Natural killer cell treated with Interleukin-12 subunit alpha and Interleukin-12 subunit beta and Interleukin-15 and Interleukin-18, amount 100 ng/mL, for 72 hours (primary cell): ENCODE results near the gene ARID5B. TPM values are rescaled to one million over a fixed set of nuclear protein-coding genes. Genes with fewer than 3 reads are reported as not detected.

Experiments
- ATAC-seq, 2 donors: fragments of 150-1000 bp; cut with Tn5 transposase in 1 of 2; sonication (Bioruptor Pico), chemical (Tn5 transposase) in 1 of 2; 2 replicates each; pipeline ENCODE4 v1.10.0; 2021
- DNase-seq: peaks from one replicate; pipeline ENCODE4 v3.0.0; 2022; ENCODE audit warnings: low spot score
- H3K27ac Mint-ChIP-seq, 2 donors: 1 replicate in 1 of 2; 2 replicates in 1 of 2; pipeline ENCODE4 v1.8.0; 2022; ENCODE audit warnings: mixed read lengths in 2 of 2, mild to moderate bottlenecking in 1 of 2, moderate library complexity in 1 of 2
- H3K27me3 Mint-ChIP-seq, 2 donors: 1 replicate in 1 of 2; 2 replicates in 1 of 2; pipeline ENCODE4 v1.8.0; 2022; ENCODE audit warnings: mixed read lengths in 2 of 2
- H3K36me3 Mint-ChIP-seq: one replicate; pipeline ENCODE4 v1.8.0; 2022; ENCODE audit warnings: mixed read lengths
- H3K4me1 Mint-ChIP-seq, 2 donors: 1 replicate in 1 of 2; 2 replicates in 1 of 2; pipeline ENCODE4 v1.8.0; 2022; ENCODE audit warnings: low read depth in 2 of 2, mixed read lengths in 2 of 2, mild to moderate bottlenecking in 1 of 2
- H3K4me3 Mint-ChIP-seq: one replicate; pipeline ENCODE4 v1.8.0; 2022; ENCODE audit warnings: mixed read lengths
- H3K9me3 Mint-ChIP-seq: 2 replicates; pipeline ENCODE4 v1.8.0; 2022; ENCODE audit warnings: mixed read lengths
- total RNA-seq, 2 donors: library from RNA; stranded (reverse); gene quantifications; one replicate each; pipeline ENCODE4 v1.2.3, GENCODE V29; 2022

The ARID5B gene
- total RNA-seq, 2 donors from 2014 or later = 46.1 to 51.7 TPM

GRCh38 chr10:62059217-62059920, 157.9 kb downstream of the ARID5B start:
- no peak overlapping the region for H3K4me3 Mint-ChIP-seq
- H3K4me1 Mint-ChIP-seq = peaks cover 60 to 72% of the 10 kb centered on the region in 2 donors
- no peaks in the 10 kb centered on the region for H3K27me3 Mint-ChIP-seq
- H3K27ac Mint-ChIP-seq = peak overlapping the region; percentile 19 to 92
- H3K9me3 Mint-ChIP-seq = no peaks in the 10 kb centered on the region
- no peak for ATAC-seq
- peaks cover 41% of the 10 kb centered on the region for H3K36me3 Mint-ChIP-seq
- no peak for DNase-seq

DNA sequence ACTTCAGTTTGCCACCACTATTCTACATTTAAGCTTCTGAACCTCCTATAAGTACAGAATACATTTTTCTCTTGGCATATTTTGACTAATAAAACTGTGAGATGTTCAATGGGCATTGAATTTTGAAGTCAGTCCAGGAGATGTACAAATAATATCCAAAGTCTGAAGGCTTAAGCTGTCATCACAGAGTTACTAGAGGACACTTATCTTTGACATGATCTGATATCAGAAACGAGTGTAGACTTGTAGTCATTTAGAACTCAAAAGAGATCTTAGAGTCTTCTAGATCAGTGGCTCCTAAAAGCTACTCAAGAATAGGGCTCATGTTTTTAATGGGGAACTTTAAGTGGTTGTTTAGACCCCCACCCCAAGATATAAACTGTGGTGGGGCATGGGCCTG, 160.5 kb downstream of the ARID5B start:
- no peaks in the 10 kb centered on the region for H3K27me3 Mint-ChIP-seq
- H3K4me1 Mint-ChIP-seq = peaks cover 39 to 59% of the 10 kb centered on the region in 2 donors
- H3K9me3 Mint-ChIP-seq = no peaks in the 10 kb centered on the region
- peaks cover 31% of the 10 kb centered on the region for H3K36me3 Mint-ChIP-seq
- peak overlapping the region; percentile 58 to 64 for H3K27ac Mint-ChIP-seq
- ATAC-seq (no peak), DNase-seq (no peak)
- no peak overlapping the region for H3K4me3 Mint-ChIP-seq

DNA sequence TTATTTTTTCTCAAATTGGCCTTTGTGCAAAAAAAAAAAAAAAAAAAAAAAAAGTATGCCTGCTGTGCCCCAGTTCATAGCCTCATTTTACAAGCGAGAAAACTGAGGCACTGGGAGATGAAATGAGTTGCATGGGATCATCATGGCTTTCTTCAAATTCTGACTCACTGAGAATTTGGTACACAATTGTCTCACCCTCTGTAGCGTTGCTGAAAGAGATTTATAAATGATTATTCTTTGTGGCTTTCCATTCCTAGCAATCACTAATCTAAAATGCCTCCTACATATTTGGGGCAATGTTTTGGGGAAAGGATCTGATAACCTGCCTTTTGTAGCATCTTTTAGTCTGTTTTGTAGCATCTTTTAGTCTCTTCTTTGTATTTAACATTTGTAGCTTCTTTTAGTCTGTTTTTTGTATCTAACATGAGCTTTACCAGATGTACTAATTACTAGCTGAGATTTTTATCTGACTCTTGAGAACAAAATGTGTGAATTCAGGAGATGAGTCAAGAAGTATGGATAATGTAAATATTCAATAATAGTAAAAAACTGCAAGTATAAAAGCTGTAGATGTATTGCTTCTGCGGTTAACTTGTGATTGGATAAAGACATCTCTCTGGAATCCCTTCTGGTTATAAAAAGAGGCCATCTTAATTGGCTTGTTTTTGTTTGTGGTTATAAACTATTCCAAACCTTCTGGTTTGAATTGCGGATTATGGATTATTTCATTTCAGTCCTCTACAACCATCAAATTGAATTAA, 161.4 kb downstream of the ARID5B start:
- ATAC-seq (peak in 1 of 2 donors; percentile 56), DNase-seq (no peak)
- H3K4me1 Mint-ChIP-seq = peaks cover 38 to 52% of the 10 kb centered on the region in 2 donors

DNA sequence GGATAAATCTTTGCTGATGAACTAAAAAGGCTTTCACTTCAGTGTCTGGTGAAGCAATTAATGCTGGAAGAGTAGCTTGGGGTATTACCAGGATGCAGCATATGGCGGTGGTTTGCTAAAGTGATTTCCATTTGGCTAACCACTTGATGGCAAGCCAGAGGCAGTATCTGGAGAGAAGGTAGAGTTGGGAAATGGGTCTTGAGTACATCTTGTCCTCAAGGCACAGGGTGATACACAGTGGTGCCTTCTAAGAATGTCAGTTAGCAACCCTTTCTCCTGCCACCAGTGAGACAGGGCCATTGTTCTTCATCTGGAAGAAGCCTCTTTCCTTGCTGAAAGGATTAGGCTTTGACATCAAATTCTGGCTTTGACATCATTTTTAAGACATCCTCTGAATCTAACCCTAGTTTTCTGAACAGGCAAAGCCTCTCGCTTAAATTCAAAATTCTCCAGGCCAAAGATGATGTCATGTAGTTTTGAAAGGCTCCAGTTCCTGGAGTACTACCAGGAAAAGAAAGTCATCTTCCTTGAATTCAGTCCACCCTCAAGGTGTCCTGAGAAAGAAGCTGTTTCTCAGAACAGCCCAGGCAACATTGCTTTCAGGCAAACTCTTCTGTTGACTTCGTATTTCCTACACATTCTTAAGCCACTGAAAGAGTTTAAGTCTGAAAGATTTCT, 162.4 kb downstream of the ARID5B start:
- peak overlapping the region; percentile 57 to 64 for H3K27ac Mint-ChIP-seq

More for the DNA sequence above, 161.4 kb downstream of the ARID5B start:
- Mint-ChIP-seq H3K27me3 (no peaks in the 10 kb centered on the region), H3K4me3 (peak overlapping the region; percentile 6), H3K9me3 (no peaks in the 10 kb centered on the region), H3K27ac (peak overlapping the region; percentile 57 to 64), H3K36me3 (peaks cover 23% of the 10 kb centered on the region)

DNA sequence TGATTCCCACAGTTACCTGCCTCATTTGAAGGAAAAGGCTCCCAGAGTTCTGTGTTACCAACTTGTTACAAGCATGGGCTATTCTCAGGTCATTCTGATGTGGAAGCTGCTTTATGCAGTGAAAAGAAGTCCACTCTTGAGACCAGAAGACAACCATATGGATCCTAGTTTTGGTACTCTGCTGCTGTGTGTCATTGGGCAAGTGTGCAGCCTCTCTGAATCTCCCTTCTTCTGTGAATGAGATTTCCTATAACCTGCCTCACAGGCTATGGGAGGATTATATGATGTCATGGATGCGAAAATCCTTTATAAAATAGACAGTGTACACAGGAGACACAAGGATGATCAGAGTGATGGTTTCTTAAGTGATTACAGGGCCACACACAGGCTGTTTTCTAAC, 166.1 kb downstream of the ARID5B start:
- Mint-ChIP-seq H3K27ac (peak overlapping the region in 1 of 2 donors; percentile 68), H3K4me1 (peaks cover 11 to 36% of the 10 kb centered on the region in 2 donors), H3K36me3 (peaks cover 28% of the 10 kb centered on the region), H3K4me3 (no peak overlapping the region), H3K27me3 (no peaks in the 10 kb centered on the region), H3K9me3 (peaks cover 2% of the 10 kb centered on the region)
- no peak for DNase-seq
- ATAC-seq = no peak

More for the DNA sequence above, 162.4 kb downstream of the ARID5B start:
- Mint-ChIP-seq H3K36me3 (peaks cover 23% of the 10 kb centered on the region), H3K27me3 (no peaks in the 10 kb centered on the region), H3K4me3 (peak overlapping the region; percentile 35), H3K9me3 (no peaks in the 10 kb centered on the region), H3K4me1 (peaks cover 33 to 47% of the 10 kb centered on the region in 2 donors)
- DNase-seq (no peak), ATAC-seq (peak; percentile 53 to 72)

- ATAC-seq (no peak), DNase-seq (no peak)
- Mint-ChIP-seq H3K36me3 (peaks cover 36% of the 10 kb centered on the region), H3K4me3 (no peak overlapping the region), H3K9me3 (peaks cover 2% of the 10 kb centered on the region), H3K27me3 (no peaks in the 10 kb centered on the region), H3K4me1 (peaks cover 11 to 35% of the 10 kb centered on the region in 2 donors), H3K27ac (no peak overlapping the region)
Observed at GRCh38 chr10:62068464-62068863, 167.0 kb downstream of the ARID5B start.

GRCh38 chr10:62069452-62070178, 168.1 kb downstream of the ARID5B start:
- Mint-ChIP-seq H3K36me3 (peaks cover 36% of the 10 kb centered on the region), H3K27ac (peak overlapping the region in 1 of 2 donors; percentile 65), H3K27me3 (no peaks in the 10 kb centered on the region), H3K4me1 (peaks cover 6 to 29% of the 10 kb centered on the region in 2 donors), H3K9me3 (peaks cover 2% of the 10 kb centered on the region), H3K4me3 (no peak overlapping the region)
- ATAC-seq = no peak
- no peak for DNase-seq

DNA sequence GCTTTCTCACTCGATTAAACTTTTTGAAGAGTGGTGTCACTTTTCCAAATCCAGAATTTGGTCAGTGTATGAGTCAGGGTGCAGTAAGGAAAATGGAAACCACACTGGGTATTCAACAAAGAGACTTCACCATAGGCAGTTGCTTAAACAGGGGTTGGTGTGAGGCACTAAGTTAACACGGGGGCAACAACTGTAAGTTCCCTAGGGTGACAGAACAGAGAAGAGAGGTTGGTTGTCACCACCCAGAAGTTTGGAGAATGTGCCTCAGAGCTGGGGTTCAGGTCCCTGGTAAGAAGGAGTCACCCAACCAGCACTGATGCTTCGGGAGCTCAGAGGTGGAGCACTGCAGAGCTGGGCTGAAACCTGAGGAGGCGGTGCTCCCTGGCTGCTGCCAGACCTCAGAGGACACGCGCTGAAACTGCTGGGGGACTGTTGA, 170.4 kb downstream of the ARID5B start:
- H3K9me3 Mint-ChIP-seq = peaks cover 2% of the 10 kb centered on the region
- H3K36me3 Mint-ChIP-seq = peaks cover 38% of the 10 kb centered on the region
- H3K27me3 Mint-ChIP-seq = no peaks in the 10 kb centered on the region
- no peak overlapping the region for H3K4me3 Mint-ChIP-seq
- peak overlapping the region in 1 of 2 donors; percentile 85 for H3K27ac Mint-ChIP-seq
- H3K4me1 Mint-ChIP-seq = peaks cover 9 to 30% of the 10 kb centered on the region in 2 donors
- ATAC-seq (no peak), DNase-seq (no peak)

- DNase-seq = no peak
- H3K27me3 Mint-ChIP-seq = no peaks in the 10 kb centered on the region
- peaks cover 15 to 32% of the 10 kb centered on the region in 2 donors for H3K4me1 Mint-ChIP-seq
- H3K9me3 Mint-ChIP-seq = peaks cover 2% of the 10 kb centered on the region
- ATAC-seq = no peak
- H3K36me3 Mint-ChIP-seq = peaks cover 47% of the 10 kb centered on the region
- H3K4me3 Mint-ChIP-seq = no peak overlapping the region
- H3K27ac Mint-ChIP-seq = peak overlapping the region; percentile 43 to 68
Observed at GRCh38 chr10:62072901-62073300, 171.4 kb downstream of the ARID5B start.

DNA sequence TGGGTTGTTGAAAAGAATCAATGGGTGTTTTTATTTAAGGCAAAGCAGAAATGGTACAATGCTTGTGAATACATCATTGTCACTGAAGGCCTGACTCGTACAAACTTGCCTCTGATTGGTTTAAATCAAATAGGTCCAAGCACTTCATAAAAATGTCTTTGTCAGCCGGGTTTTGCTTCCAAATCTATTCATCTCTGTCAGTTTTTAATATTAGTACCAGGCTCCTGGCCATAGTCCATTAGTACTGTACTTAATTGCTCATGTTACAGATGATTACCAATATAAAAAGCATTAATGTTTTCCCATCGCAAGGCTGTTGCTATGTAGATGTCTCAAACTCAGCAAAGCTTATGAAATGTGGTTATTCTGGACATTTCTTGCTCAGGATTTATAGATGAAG, 171.9 kb downstream of the ARID5B start:
- DNase-seq = no peak
- Mint-ChIP-seq H3K4me3 (no peak overlapping the region), H3K9me3 (peaks cover 2% of the 10 kb centered on the region), H3K36me3 (peaks cover 47% of the 10 kb centered on the region), H3K27ac (peak overlapping the region; percentile 43 to 68), H3K4me1 (peaks cover 15 to 32% of the 10 kb centered on the region in 2 donors), H3K27me3 (no peaks in the 10 kb centered on the region)
- ATAC-seq = no peak

DNA sequence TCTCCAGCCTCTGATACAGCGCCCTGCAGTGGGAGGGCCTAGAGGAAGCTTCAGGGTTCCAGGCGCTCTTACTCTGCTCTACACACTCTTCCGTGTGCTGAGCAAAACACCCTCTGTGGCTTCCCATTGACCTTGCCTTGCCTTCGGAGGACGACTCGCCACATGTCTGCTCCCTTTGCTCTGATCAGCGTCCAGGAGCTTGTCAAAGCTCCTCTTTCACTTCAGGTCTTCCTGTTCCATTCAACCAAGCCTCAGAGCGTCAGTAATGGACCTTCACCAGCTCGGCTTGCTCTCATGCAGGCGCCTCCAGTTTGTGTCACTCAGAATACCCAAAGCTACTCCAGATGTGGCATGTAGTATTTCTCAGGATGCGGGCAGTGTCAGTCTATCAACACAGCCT, 173.9 kb downstream of the ARID5B start:
- DNase-seq = no peak
- Mint-ChIP-seq H3K27ac (peak overlapping the region; percentile 28 to 62), H3K36me3 (peaks cover 39% of the 10 kb centered on the region), H3K4me3 (no peak overlapping the region), H3K27me3 (no peaks in the 10 kb centered on the region), H3K9me3 (peaks cover 5% of the 10 kb centered on the region), H3K4me1 (peaks cover 15 to 33% of the 10 kb centered on the region in 2 donors)
- no peak for ATAC-seq

- peaks cover 5% of the 10 kb centered on the region for H3K9me3 Mint-ChIP-seq
- H3K27me3 Mint-ChIP-seq = no peaks in the 10 kb centered on the region
- peaks cover 15 to 35% of the 10 kb centered on the region in 2 donors for H3K4me1 Mint-ChIP-seq
- DNase-seq = no peak
- no peak overlapping the region for H3K4me3 Mint-ChIP-seq
- ATAC-seq = no peak
- peak overlapping the region; percentile 28 to 62 for H3K27ac Mint-ChIP-seq
- H3K36me3 Mint-ChIP-seq = peaks cover 41% of the 10 kb centered on the region
Observed at GRCh38 chr10:62075912-62076311, 174.4 kb downstream of the ARID5B start.

DNA sequence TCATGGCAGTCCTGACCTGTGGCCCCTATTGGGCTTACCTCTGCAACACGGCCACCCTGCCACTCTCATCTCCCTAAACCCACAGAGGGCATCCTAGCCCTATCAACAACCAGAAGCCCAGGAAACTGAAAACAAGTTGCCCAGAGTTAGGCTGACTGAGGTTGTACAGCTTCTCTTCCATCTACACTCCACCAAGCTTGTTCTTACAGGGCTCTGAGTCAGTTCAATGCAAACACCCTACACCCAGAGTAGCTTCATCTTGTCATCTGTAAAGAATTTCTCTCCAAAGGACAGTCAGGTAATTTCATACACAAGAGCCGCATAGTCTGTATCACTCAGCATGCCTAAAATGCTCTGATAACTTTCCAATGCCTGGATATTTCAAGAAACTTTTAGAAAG, 175.4 kb downstream of the ARID5B start:
- Mint-ChIP-seq H3K27ac (peak overlapping the region; percentile 50 to 70), H3K9me3 (peaks cover 2% of the 10 kb centered on the region), H3K4me3 (no peak overlapping the region), H3K27me3 (no peaks in the 10 kb centered on the region), H3K4me1 (peaks cover 22 to 34% of the 10 kb centered on the region in 2 donors), H3K36me3 (peaks cover 32% of the 10 kb centered on the region)
- ATAC-seq (no peak), DNase-seq (no peak)
